ENCODE data around the gene SYT2.

The SYT2 gene

GRCh38 chr1:202677433-202677832, 32.8 kb downstream of the SYT2 start:
- no peak for DNase-seq (ENCODE audit: low spot score)

GRCh38 chr1:202673531-202673930, 36.7 kb downstream of the SYT2 start:
- DNase-seq (ENCODE audit: low spot score): no peak

GRCh38 chr1:202671399-202671798, 38.9 kb downstream of the SYT2 start:
- DNase-seq (ENCODE audit: low spot score): peak; percentile 16

- DNase-seq (ENCODE audit: low spot score): no peak
Measured at GRCh38 chr1:202665417-202665816, 44.8 kb downstream of the SYT2 start.

GRCh38 chr1:202664083-202664482, 46.2 kb downstream of the SYT2 start:
- peak; percentile 31 for DNase-seq (ENCODE audit: low spot score)

GRCh38 chr1:202663131-202663530, 47.1 kb downstream of the SYT2 start:
- no peak for DNase-seq (ENCODE audit: low spot score)

- no peak for DNase-seq (ENCODE audit: low spot score)
Measured at GRCh38 chr1:202662081-202662480, 48.2 kb downstream of the SYT2 start.

- no peak for DNase-seq (ENCODE audit: low spot score)
Measured at GRCh38 chr1:202661136-202661845, 49.0 kb downstream of the SYT2 start.

- no peak for DNase-seq (ENCODE audit: low spot score)
Measured at GRCh38 chr1:202659974-202660373, 50.3 kb downstream of the SYT2 start.

GRCh38 chr1:202659541-202659940, 50.7 kb downstream of the SYT2 start:
- no peak for DNase-seq (ENCODE audit: low spot score)

- no peak for DNase-seq (ENCODE audit: low spot score)
Measured at GRCh38 chr1:202658769-202659168, 51.5 kb downstream of the SYT2 start.

- DNase-seq (ENCODE audit: low spot score): no peak
Measured at GRCh38 chr1:202658251-202658759, 51.9 kb downstream of the SYT2 start.

- peak; percentile 35 for DNase-seq (ENCODE audit: low spot score)
Measured at GRCh38 chr1:202656951-202657646, 53.2 kb downstream of the SYT2 start.

- DNase-seq (ENCODE audit: low spot score): no peak
Measured at GRCh38 chr1:202656057-202656456, 54.2 kb downstream of the SYT2 start.

- no peak for DNase-seq (ENCODE audit: low spot score)
Measured at GRCh38 chr1:202654079-202654478, 56.2 kb downstream of the SYT2 start.

- DNase-seq (ENCODE audit: low spot score): no peak
Measured at GRCh38 chr1:202649553-202650392, 60.5 kb downstream of the SYT2 start.

- no peak for DNase-seq (ENCODE audit: low spot score)
Measured at GRCh38 chr1:202648605-202649226, 61.5 kb downstream of the SYT2 start.

GRCh38 chr1:202645097-202645476, 65.2 kb downstream of the SYT2 start:
- DNase-seq (ENCODE audit: low spot score): no peak

- DNase-seq (ENCODE audit: low spot score): no peak
Measured at GRCh38 chr1:202644219-202645096, 65.8 kb downstream of the SYT2 start.

GRCh38 chr1:202643397-202644218, 66.6 kb downstream of the SYT2 start:
- no peak for DNase-seq (ENCODE audit: low spot score)
